ENCODE measurements around the gene CLEC1B. TPM values are rescaled to one million over a fixed set of nuclear protein-coding genes. Genes with fewer than 3 reads are reported as not detected.

CLEC1B gene
- not detected for total RNA-seq

DNA sequence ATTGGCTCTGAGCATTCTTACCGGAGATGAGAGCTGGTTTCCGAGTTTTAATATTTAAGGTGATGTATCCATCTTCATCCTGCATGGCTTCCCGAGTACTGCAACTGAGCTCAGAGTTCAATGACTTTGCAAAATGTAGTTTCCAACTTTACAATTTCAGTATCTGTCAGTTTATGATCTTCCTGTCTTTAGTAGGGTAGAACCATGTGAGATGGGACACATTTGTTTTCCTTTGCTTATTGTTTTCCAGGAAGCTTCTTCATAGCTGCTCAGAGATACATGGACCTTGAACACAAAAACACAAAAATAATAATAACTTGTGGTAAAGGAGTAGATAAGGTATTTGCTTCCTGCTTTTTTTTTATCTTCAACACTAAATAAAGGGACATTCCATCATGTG, at the start of gene CLEC1B:
Gene CLEC1B (minus strand): TSS at position 106 of the 400 bp plus-strand sequence. CDS start 21 bp downstream, at position 85.
- no peak for DNase-seq (ENCODE audit: extremely low spot score in 2 of 2)
- no peaks in the 10 kb centered on the region for H3K27me3 ChIP-seq
- TF ChIP-seq POLR2AphosphoS5 (IDR thresholded peaks at IDR 0.05; ENCODE audit: insufficient read depth in 1 of 2, low read depth in 1 of 2) (no peak), POLR2A (IDR thresholded peaks at IDR 0.05) (no peak)
- TF ChIP-seq, protein P1, sequence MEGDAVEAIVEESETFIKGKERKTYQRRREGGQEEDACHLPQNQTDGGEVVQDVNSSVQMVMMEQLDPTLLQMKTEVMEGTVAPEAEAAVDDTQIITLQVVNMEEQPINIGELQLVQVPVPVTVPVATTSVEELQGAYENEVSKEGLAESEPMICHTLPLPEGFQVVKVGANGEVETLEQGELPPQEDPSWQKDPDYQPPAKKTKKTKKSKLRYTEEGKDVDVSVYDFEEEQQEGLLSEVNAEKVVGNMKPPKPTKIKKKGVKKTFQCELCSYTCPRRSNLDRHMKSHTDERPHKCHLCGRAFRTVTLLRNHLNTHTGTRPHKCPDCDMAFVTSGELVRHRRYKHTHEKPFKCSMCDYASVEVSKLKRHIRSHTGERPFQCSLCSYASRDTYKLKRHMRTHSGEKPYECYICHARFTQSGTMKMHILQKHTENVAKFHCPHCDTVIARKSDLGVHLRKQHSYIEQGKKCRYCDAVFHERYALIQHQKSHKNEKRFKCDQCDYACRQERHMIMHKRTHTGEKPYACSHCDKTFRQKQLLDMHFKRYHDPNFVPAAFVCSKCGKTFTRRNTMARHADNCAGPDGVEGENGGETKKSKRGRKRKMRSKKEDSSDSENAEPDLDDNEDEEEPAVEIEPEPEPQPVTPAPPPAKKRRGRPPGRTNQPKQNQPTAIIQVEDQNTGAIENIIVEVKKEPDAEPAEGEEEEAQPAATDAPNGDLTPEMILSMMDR (IDR thresholded peaks at IDR 0.05) = no peak
- H3K4me1 ChIP-seq = no peaks in the 10 kb centered on the region
- no peak within 1 kb of the TSS for H3K27ac ChIP-seq
- no peaks in the 10 kb centered on the region for H3K36me3 ChIP-seq
- intact Hi-C loops (cut with DNase I) = no loop called here
- H3K9me3 ChIP-seq = no peaks in the 10 kb centered on the region
- no peak within 1 kb of the TSS for H3K4me3 ChIP-seq

DNA sequence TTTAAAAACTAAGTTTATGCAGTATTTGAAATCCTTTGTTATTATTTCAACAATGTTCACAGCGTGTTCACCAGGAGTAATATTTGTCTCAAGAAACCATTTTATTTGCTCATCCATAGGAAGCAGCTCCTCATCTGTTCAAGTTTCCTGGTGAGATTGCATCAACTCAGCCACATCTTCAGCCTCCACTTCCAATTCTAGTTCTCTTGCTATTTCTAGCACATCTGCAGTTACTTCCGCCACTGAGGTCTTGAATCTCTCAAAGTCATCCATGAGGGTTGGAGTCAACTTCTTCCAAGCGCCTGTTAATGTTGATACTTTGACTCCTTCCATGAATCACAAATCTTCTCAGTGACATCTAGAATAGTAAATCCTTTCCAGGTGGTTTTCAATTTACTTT, 49.6 kb upstream of the CLEC1B start:
- Histone ChIP-seq H3K36me3 (no peaks in the 10 kb centered on the region), H3K4me3 (no peak overlapping the region), H3K27ac (no peak overlapping the region), H3K27me3 (no peaks in the 10 kb centered on the region), H3K4me1 (no peaks in the 10 kb centered on the region), H3K9me3 (no peaks in the 10 kb centered on the region)
- TF ChIP-seq POLR2A (IDR thresholded peaks at IDR 0.05) (no peak), POLR2AphosphoS5 (IDR thresholded peaks at IDR 0.05; ENCODE audit: insufficient read depth in 1 of 2, low read depth in 1 of 2) (no peak)
- TF ChIP-seq, protein P1 (IDR thresholded peaks at IDR 0.05) = no peak
- intact Hi-C loops (cut with DNase I) = no loop called here
- no peak for DNase-seq (ENCODE audit: extremely low spot score in 2 of 2)

DNA sequence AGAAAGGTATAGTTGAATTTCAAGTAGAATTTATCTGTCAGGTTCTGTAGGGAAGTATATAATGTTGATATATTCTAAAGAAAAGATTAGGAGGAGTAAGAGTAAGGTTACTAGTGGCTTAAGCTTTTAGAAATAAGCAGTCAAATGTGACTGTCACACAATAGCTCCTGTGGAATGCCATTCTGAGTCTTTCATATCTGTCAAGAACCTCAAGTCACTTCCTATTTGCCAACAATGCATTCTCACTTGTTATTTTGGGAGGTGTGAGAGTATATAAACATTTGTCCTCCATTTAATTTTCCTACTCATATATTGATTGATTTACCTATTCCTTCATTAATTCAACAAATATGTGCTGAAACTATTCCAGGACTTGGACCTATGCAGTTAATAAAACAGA, 43.2 kb upstream of the CLEC1B start:
- Histone ChIP-seq H3K4me3 (no peak overlapping the region), H3K27me3 (no peaks in the 10 kb centered on the region), H3K9me3 (no peaks in the 10 kb centered on the region), H3K27ac (no peak overlapping the region), H3K36me3 (no peaks in the 10 kb centered on the region), H3K4me1 (no peaks in the 10 kb centered on the region)
- TF ChIP-seq POLR2A (IDR thresholded peaks at IDR 0.05) = no peak
- TF ChIP-seq, protein P1 (IDR thresholded peaks at IDR 0.05) = no peak
- TF ChIP-seq POLR2AphosphoS5 (IDR thresholded peaks at IDR 0.05; ENCODE audit: insufficient read depth in 1 of 2, low read depth in 1 of 2) = no peak
- intact Hi-C loops (cut with DNase I) = no loop called here
- no peak for DNase-seq (ENCODE audit: extremely low spot score in 2 of 2)

DNA sequence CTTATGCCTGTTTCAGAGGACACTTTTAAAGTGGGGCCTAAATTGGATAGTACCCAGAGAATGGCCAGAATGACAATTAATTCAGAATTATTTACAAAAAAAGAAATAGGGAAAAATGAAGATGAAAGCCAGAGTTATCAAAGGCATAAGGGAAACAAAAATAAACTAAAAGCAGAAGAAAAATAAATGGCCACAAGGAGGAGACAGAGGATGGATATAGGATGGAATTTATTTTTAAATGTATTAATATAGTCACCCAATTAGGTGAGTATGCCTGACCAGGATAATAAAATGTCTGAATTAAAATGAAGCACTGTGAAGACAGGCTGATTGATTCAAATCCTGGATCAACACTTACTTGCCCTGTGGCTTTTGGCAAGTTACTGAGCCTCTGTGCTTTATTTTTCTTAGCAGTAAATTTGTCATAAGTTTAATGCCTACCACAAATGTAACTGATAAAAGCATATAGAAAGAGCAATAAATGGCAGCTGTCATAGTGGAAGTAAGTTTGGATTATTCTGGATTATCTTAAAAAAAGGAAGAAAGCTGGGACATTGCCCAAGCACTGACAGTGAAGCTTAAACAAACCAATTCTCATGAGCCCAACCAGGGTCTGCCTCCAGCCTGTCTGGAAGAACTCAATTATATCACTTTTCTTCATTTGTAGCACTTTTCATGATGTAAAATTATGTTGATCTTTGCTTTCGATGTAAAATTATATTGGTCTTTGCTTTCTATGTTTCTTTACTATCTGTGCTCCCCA, 35.0 kb upstream of the CLEC1B start:
- intact Hi-C loops (cut with DNase I) = loop anchor here (5.0 kb wide), 1 partner anchor 103 kb away; no protein-coding TSS in a partner anchor
- Histone ChIP-seq H3K27ac (no peak overlapping the region), H3K4me3 (no peak overlapping the region), H3K36me3 (no peaks in the 10 kb centered on the region), H3K4me1 (no peaks in the 10 kb centered on the region), H3K27me3 (no peaks in the 10 kb centered on the region), H3K9me3 (no peaks in the 10 kb centered on the region)
- DNase-seq (ENCODE audit: extremely low spot score in 2 of 2) = no peak
- TF ChIP-seq, protein P1 (IDR thresholded peaks at IDR 0.05) = peak; percentile 31 to 37 (median 35)
- no peak for TF ChIP-seq POLR2AphosphoS5 (IDR thresholded peaks at IDR 0.05; ENCODE audit: insufficient read depth in 1 of 2, low read depth in 1 of 2)
- TF ChIP-seq POLR2A (IDR thresholded peaks at IDR 0.05) = no peak

DNA sequence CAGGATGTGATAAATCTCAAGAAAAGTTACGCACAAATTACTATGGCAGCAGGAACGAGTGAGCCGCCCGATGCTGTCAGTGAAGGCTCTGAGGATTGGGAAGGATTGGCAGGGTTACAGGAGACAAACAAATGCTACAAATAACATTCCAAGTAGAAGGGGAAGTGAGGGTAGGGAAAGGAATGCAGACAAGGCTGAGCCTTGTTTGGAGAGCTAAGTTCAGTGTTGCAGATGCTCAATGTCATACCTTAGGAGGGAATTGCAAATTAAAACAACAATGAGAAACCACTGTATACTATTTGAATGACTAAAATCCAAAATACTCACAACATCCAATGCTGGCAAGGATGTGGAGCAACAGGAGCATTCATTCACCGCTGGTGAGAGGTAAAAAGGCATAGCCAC, 32.9 kb upstream of the CLEC1B start:
- no peak for DNase-seq (ENCODE audit: extremely low spot score in 2 of 2)
- intact Hi-C loops (cut with DNase I) = loop anchor here (5.0 kb wide), 1 partner anchor 106 kb away; no protein-coding TSS in a partner anchor
- Histone ChIP-seq H3K9me3 (no peaks in the 10 kb centered on the region), H3K4me1 (no peaks in the 10 kb centered on the region), H3K27me3 (no peaks in the 10 kb centered on the region), H3K36me3 (no peaks in the 10 kb centered on the region), H3K4me3 (no peak overlapping the region), H3K27ac (no peak overlapping the region)
- TF ChIP-seq, protein P1 (IDR thresholded peaks at IDR 0.05) = no peak
- TF ChIP-seq POLR2A (IDR thresholded peaks at IDR 0.05) (no peak), POLR2AphosphoS5 (IDR thresholded peaks at IDR 0.05; ENCODE audit: insufficient read depth in 1 of 2, low read depth in 1 of 2) (no peak)
